K562 (cell line): Measurements from ENCODE around the gene ANKRD33. TPM values are rescaled to one million over a fixed set of nuclear protein-coding genes. Genes with fewer than 3 reads are reported as not detected.

Source experiments
- BMI1 ChIP-seq: fragments of 150-350 bp; IDR thresholded peaks from 2 replicates; pipeline ENCODE4 v1.6.1; 2014; ENCODE audit warnings: low read length
- CC2D1A ChIP-seq: fragments of 450-650 bp; IDR thresholded peaks from 2 replicates; pipeline ENCODE4 v1.6.1; 2017; ENCODE audit warnings: mild to moderate bottlenecking
- EGR1 ChIP-seq: fragments of 450-650 bp; conservative IDR thresholded peaks from 2 replicates; pipeline ENCODE4 v1.6.1; 2017; ENCODE audit warnings: mild to moderate bottlenecking
- ELF4 ChIP-seq: fragments of 450-650 bp; formaldehyde crosslinking; IDR thresholded peaks from 2 replicates; pipeline ENCODE4 v1.4.0; 2022; ENCODE audit warnings: missing genetic modification characterization
- GATA2 ChIP-seq: sonication (generic); formaldehyde crosslinking; IDR thresholded peaks from 2 replicates; pipeline ENCODE4 v1.4.0; 2020; ENCODE audit warnings: mild to moderate bottlenecking, missing genetic modification reagents
- NELFE ChIP-seq: IDR thresholded peaks from 2 replicates; pipeline ENCODE4 v1.6.1; 2011; ENCODE audit warnings: mild to moderate bottlenecking; ENCODE audit not compliant: insufficient read depth, insufficient read length
- PPARD ChIP-seq: fragments of 250-450 bp; sonication (Bioruptor Pico); IDR thresholded peaks from 2 replicates; pipeline ENCODE4 v1.8.0; 2022; ENCODE audit warnings: inconsistent platforms, mild to moderate bottlenecking, moderate library complexity
- RNF2 ChIP-seq: sonication (generic); IDR thresholded peaks from 2 replicates; pipeline ENCODE4 v1.6.1; 2016
- SIN3A ChIP-seq, 2 experiments: fragments of 150-350 bp in 1 of 2; IDR thresholded peaks; 2 replicates each; pipeline ENCODE4 v1.6.1; 2011 to 2016; ENCODE audit warnings: borderline replicate concordance in 2 of 2, low read depth in 2 of 2, low read length in 2 of 2, mild to moderate bottlenecking in 2 of 2, moderate library complexity in 2 of 2; ENCODE audit not compliant: control insufficient read depth in 1 of 2
- ZNF12 ChIP-seq: sonication (generic); formaldehyde crosslinking; IDR thresholded peaks from 2 replicates; pipeline ENCODE4 v1.4.0; 2020; ENCODE audit warnings: mild to moderate bottlenecking, missing genetic modification reagents
- ZNF41 ChIP-seq: fragments of 250-450 bp; sonication (Bioruptor Pico); conservative IDR thresholded peaks from 2 replicates; pipeline ENCODE4 v1.4.0; 2020; ENCODE audit warnings: mild to moderate bottlenecking
- ZSCAN32 ChIP-seq: fragments of 450-650 bp; formaldehyde crosslinking; IDR thresholded peaks from 2 replicates; pipeline ENCODE4 v1.4.0; 2020; ENCODE audit warnings: mild to moderate bottlenecking, moderate library complexity
- polyA plus RNA-seq, 8 experiments: library from polyadenylated mRNA; depleted of rRNA in 4 of 8; stranded (reverse) in 5 of 8; unstranded in 3 of 8; fragments of >200 nt; fragmentation: Nextera tagmentation in 2 of 8; fragmentation: Illumina TruSeq in 1 of 8; extraction: Ambion mirVana in 2 of 8; extraction: Trizol in 1 of 8; gene quantifications; 2 replicates each; pipeline versions ENCODE4 v1.2.1 to v1.2.3, GENCODE V29; 2011 to 2014; ENCODE audit warnings: inconsistent platforms in 1 of 8, missing spikeins in 1 of 8
- total RNA-seq, 7 experiments: library from RNA; depleted of rRNA in 6 of 7; stranded (reverse); fragments of >200 nt in 6 of 7; fragmentation: Illumina TruSeq in 2 of 7; extraction: Trizol in 2 of 7; gene quantifications; 2 replicates each; pipeline versions ENCODE4 v1.2.1 to v1.2.3, GENCODE V29; 2011 to 2021; ENCODE audit warnings: low replicate concordance in 1 of 7
- TF ChIP-seq, protein P1 (sequence below), 2 experiments: fragments of 450-650 bp in 1 of 2; IDR thresholded peaks; 2 replicates each; pipeline ENCODE4 v1.6.1; 2011 to 2017; ENCODE audit warnings: low read depth in 2 of 2, antibody characterized with exemption in 1 of 2, borderline replicate concordance in 1 of 2, low read length in 1 of 2, mild to moderate bottlenecking in 1 of 2, mixed read lengths in 1 of 2; ENCODE audit not compliant: control insufficient read depth in 1 of 2
- TF ChIP-seq, protein P2 (sequence below), 2 experiments: fragments of 450-650 bp; IDR thresholded peaks; 2 replicates each; pipeline ENCODE4 v1.6.1; 2016
- TF ChIP-seq, protein P3 (sequence below): fragments of 250-450 bp; sonication (Bioruptor Pico); IDR thresholded peaks from 2 replicates; pipeline ENCODE4 v1.4.0; 2020; ENCODE audit warnings: borderline replicate concordance
- TF ChIP-seq, protein P4 (sequence below): fragments of 250-450 bp; sonication (Bioruptor Pico); IDR thresholded peaks from 2 replicates; pipeline ENCODE4 v1.8.0; 2021; ENCODE audit warnings: borderline replicate concordance, mild to moderate bottlenecking, moderate library complexity; ENCODE audit not compliant: poor library complexity, severe bottlenecking
- TF ChIP-seq, protein P5 (sequence below), 2 experiments: fragments of 450-650 bp in 1 of 2; sonication (generic) in 1 of 2; formaldehyde crosslinking; conservative IDR thresholded peaks; 2 replicates each; pipeline versions ENCODE4 v1.4.0 to v1.8.1; 2020 to 2022; ENCODE audit warnings: mild to moderate bottlenecking in 1 of 2, missing genetic modification reagents in 1 of 2
- TF ChIP-seq, protein P6 (sequence below): fragments of 200-800 bp; sonication (Bioruptor generic); IDR thresholded peaks from 2 replicates; pipeline ENCODE4 v1.6.1; 2017; ENCODE audit warnings: missing genetic modification characterization, missing compliant biosample characterization

The ANKRD33 gene
- total and polyA plus RNA-seq, 9 of the 15 experiments (the other 6 are each of a cell fraction or from before 2014, with no cell fraction given) = 0.04 to 0.11 (median 0.07) TPM; not detected in 4

DNA sequence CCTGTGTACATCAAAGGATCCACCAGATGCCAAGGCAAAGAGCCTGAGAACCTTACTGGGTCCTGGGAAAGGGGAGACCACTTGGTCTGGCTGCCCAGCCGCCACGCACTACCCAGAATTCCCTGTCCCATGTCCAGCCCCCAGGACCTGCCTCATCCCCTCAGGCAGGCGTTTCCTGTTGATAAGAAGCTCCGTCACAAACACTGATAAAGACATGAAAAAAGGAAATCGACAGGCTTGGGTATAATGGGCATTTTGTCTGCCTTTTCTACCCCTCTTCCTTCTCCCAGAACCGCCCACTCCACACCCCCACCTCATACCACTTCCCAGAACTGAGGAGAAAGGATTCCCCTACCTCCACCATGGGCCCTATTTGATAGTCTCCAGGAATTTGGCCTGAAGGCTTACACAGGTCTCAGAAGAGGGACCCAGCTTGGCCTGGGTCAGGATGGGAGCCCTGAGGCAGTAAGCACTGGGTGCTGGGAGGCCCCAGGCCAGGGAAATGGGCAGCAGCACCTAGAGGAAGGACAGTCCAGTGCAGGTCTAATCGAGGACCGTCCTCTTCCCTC lies 38.2 kb downstream of the ANKRD33 start (continued):
- no peak for TF ChIP-seq BMI1
- TF ChIP-seq PPARD (CRISPR knock-in tag) = no peak
- TF ChIP-seq EGR1 = peak; percentile 74
- 0 out of 2 replicates have a peak, but pooled peaks have one; percentile 4 for TF ChIP-seq ELF4
- TF ChIP-seq ZNF12 (CRISPR knock-in tag) = no peak
- no peak; the same call in 1 of the 2 replicates for TF ChIP-seq RNF2
- TF ChIP-seq CC2D1A = no peak
- TF ChIP-seq SIN3A (IDR thresholded peaks at IDR 0.05; ENCODE audit: borderline replicate concordance in 2 of 2, control insufficient read depth in 1 of 2, low read depth in 2 of 2, low read length in 2 of 2) = no peak
- no peak for TF ChIP-seq NELFE
- TF ChIP-seq GATA2 (CRISPR knock-in tag) = no peak
- TF ChIP-seq, protein P1, sequence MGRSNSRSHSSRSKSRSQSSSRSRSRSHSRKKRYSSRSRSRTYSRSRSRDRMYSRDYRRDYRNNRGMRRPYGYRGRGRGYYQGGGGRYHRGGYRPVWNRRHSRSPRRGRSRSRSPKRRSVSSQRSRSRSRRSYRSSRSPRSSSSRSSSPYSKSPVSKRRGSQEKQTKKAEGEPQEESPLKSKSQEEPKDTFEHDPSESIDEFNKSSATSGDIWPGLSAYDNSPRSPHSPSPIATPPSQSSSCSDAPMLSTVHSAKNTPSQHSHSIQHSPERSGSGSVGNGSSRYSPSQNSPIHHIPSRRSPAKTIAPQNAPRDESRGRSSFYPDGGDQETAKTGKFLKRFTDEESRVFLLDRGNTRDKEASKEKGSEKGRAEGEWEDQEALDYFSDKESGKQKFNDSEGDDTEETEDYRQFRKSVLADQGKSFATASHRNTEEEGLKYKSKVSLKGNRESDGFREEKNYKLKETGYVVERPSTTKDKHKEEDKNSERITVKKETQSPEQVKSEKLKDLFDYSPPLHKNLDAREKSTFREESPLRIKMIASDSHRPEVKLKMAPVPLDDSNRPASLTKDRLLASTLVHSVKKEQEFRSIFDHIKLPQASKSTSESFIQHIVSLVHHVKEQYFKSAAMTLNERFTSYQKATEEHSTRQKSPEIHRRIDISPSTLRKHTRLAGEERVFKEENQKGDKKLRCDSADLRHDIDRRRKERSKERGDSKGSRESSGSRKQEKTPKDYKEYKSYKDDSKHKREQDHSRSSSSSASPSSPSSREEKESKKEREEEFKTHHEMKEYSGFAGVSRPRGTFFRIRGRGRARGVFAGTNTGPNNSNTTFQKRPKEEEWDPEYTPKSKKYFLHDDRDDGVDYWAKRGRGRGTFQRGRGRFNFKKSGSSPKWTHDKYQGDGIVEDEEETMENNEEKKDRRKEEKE (IDR thresholded peaks at IDR 0.05; ENCODE audit: borderline replicate concordance in 1 of 2, control insufficient read depth in 1 of 2, low read depth in 2 of 2, low read length in 1 of 2) = no peak
- TF ChIP-seq, protein P2, sequence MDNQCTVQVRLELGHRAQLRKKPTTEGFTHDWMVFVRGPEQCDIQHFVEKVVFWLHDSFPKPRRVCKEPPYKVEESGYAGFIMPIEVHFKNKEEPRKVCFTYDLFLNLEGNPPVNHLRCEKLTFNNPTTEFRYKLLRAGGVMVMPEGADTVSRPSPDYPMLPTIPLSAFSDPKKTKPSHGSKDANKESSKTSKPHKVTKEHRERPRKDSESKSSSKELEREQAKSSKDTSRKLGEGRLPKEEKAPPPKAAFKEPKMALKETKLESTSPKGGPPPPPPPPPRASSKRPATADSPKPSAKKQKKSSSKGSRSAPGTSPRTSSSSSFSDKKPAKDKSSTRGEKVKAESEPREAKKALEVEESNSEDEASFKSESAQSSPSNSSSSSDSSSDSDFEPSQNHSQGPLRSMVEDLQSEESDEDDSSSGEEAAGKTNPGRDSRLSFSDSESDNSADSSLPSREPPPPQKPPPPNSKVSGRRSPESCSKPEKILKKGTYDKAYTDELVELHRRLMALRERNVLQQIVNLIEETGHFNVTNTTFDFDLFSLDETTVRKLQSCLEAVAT (IDR thresholded peaks at IDR 0.05) = no peak
- no peak for TF ChIP-seq ZSCAN32
- no peak for TF ChIP-seq ZNF41 (CRISPR knock-in tag)
- TF ChIP-seq, protein P3, sequence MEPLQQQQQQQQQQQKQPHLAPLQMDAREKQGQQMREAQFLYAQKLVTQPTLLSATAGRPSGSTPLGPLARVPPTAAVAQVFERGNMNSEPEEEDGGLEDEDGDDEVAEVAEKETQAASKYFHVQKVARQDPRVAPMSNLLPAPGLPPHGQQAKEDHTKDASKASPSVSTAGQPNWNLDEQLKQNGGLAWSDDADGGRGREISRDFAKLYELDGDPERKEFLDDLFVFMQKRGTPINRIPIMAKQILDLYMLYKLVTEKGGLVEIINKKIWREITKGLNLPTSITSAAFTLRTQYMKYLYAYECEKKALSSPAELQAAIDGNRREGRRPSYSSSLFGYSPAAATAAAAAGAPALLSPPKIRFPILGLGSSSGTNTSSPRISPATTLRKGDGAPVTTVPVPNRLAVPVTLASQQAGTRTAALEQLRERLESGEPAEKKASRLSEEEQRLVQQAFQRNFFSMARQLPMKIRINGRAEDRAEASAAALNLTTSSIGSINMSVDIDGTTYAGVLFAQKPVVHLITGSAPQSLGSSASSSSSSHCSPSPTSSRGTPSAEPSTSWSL (CRISPR knock-in tag) = no peak
- TF ChIP-seq, protein P4, sequence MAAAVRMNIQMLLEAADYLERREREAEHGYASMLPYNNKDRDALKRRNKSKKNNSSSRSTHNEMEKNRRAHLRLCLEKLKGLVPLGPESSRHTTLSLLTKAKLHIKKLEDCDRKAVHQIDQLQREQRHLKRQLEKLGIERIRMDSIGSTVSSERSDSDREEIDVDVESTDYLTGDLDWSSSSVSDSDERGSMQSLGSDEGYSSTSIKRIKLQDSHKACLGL = no peak
- TF ChIP-seq, protein P5, sequence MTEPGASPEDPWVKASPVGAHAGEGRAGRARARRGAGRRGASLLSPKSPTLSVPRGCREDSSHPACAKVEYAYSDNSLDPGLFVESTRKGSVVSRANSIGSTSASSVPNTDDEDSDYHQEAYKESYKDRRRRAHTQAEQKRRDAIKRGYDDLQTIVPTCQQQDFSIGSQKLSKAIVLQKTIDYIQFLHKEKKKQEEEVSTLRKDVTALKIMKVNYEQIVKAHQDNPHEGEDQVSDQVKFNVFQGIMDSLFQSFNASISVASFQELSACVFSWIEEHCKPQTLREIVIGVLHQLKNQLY (CRISPR knock-in tag; conservative IDR thresholded peaks at IDR 0.05) = no peak
- TF ChIP-seq, protein P6, sequence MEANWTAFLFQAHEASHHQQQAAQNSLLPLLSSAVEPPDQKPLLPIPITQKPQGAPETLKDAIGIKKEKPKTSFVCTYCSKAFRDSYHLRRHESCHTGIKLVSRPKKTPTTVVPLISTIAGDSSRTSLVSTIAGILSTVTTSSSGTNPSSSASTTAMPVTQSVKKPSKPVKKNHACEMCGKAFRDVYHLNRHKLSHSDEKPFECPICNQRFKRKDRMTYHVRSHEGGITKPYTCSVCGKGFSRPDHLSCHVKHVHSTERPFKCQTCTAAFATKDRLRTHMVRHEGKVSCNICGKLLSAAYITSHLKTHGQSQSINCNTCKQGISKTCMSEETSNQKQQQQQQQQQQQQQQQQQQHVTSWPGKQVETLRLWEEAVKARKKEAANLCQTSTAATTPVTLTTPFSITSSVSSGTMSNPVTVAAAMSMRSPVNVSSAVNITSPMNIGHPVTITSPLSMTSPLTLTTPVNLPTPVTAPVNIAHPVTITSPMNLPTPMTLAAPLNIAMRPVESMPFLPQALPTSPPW = peak; percentile 32; the same call in 1 of the 2 replicates
